DOHH2 (cell line): ENCODE results near the gene THAP3.

Experiments used
- CTCF ChIP-seq: fragments of 200-600 bp; sonication (generic); IDR thresholded peaks from one replicate; pipeline ENCODE4 v1.5.1; 2014; ENCODE audit warnings: antibody characterized with exemption, mild to moderate bottlenecking, low read depth, low read length; ENCODE audit not compliant: poor library complexity, severe bottlenecking
- EZH2phosphoT487 ChIP-seq: fragments of 200-600 bp; sonication (generic); IDR thresholded peaks from 2 replicates; pipeline ENCODE4 v1.6.1; 2017; ENCODE audit warnings: borderline replicate concordance, mild to moderate bottlenecking, antibody characterized with exemption, low read length, moderate library complexity, mixed read lengths

- no peak for TF ChIP-seq CTCF
- no peak for TF ChIP-seq EZH2phosphoT487
Observed at GRCh38 chr1:6578624-6579373, 45.9 kb upstream of the THAP3 start.
